Measurements from ENCODE around the gene CCDC174.

GRCh38 chr3:14657579-14657978, 6.0 kb downstream of the CCDC174 start:
- no peak for TF ChIP-seq CTCF (tag by site-specific recombination; IDR thresholded peaks at IDR 0.05)
- TF ChIP-seq ZNF777 (tag by site-specific recombination; IDR thresholded peaks at IDR 0.05; ENCODE audit: borderline replicate concordance) = no peak
- no peak for TF ChIP-seq MEIS1 (CRISPR knock-in tag; IDR thresholded peaks at IDR 0.05; ENCODE audit: borderline replicate concordance)
- no peak for TF ChIP-seq REST (tag by site-specific recombination; IDR thresholded peaks at IDR 0.05)
- no peak for TF ChIP-seq MZF1 (tag by site-specific recombination; IDR thresholded peaks at IDR 0.05; ENCODE audit: borderline replicate concordance)
- TF ChIP-seq FEZF1 (tag by site-specific recombination; IDR thresholded peaks at IDR 0.05) = no peak
- TF ChIP-seq ZBTB8A (tag by site-specific recombination; IDR thresholded peaks at IDR 0.05) = no peak
- TF ChIP-seq ZNF274 (IDR thresholded peaks at IDR 0.05; ENCODE audit: low read length) = no peak
- no peak for TF ChIP-seq ZNF274 (tag by site-specific recombination; IDR thresholded peaks at IDR 0.05; ENCODE audit: borderline replicate concordance)
- no peak for TF ChIP-seq BCL11A (tag by site-specific recombination; IDR thresholded peaks at IDR 0.05; ENCODE audit: low read depth)
- no peak for TF ChIP-seq SP3 (tag by site-specific recombination; IDR thresholded peaks at IDR 0.05)
- no peak for TF ChIP-seq ZNF513 (tag by site-specific recombination; IDR thresholded peaks at IDR 0.05)

All from HEK293 (cell line).